NCI-H446 (cell line): ENCODE results near the gene MMADHC.

Experiments
- DNase-seq, 2 experiments: peaks; one replicate each; lab custom pipeline; 2025; lab: John Stamatoyannopoulos, UW

Gene MMADHC

DNA sequence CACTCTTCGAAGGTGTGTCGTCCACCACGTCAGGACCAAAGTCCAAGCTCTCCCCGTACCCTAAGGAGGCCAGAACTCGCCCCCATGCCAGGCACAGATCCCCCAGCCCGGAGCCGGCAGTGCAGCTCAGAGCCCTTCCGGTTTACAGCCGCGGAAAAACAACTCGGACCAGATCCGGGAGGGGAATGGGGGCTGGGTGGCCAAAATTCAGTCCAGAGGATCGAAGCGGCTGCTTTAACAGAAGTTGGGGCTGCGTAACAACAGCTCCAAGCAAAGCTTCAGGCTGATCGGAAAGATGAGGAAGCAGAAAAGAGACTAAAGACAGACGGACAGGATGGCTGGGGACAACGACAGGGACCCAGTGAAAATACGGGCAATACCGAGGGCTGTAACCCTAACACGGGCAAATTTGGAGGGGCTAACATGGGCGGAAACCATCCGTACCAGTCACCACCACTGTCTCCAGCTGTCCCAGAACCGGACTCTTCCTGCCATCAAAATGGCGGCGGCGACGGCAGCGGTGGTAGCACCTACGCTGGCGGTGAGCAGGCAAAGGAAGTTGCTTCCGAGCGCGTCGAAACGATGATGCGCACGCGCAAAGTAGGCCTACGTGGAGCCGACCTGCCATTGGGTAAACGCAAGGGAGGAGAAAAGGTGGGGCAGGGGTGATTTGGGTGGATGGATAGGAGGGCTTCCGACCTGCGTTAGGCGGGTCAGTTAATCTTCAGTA, at the start of gene MMADHC:
TSS of gene MMADHC (minus strand) at position 556 of the 730 bp plus-strand sequence. CDS start 678 bp downstream, outside the sequence.
- peak; percentile 92 to 96 for DNase-seq

DNA sequence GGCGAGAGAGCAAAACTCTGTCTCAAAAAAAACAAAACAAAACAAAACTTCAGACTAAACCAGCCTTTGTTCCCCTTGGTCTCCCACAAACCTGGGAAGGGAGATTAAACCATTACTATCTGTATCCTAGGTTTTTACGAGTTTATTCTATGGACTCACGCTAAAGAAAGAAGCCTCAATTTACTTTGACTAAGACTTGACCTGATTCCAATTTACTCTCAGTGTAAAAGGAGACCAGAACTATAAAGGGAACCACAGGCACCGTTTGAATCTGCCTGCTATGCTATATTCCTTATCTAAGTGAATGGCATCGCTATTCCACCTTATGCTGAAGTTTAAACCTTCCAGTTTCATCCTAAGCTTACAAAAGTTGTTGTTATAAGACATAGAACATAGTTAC, 46.5 kb upstream of the MMADHC start:
- DNase-seq = no peak

DNA sequence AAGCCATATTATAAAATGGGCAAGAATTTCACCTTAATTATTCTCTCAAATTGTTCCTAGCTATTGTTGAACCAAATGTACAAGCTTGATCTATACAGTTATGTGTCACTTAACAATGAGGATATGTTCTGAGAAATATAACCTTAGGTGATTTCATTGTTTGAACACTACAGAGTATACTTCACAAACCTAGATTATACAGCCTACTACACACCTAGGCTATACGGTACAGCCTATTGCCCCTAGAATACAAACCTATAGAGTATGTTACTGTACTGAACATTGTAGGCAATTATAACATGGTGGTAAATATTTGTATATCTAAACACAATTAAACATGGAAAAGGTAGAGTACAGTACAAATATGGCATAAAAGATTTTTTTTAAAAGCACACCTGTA, 42.9 kb upstream of the MMADHC start:
- DNase-seq = no peak

DNA sequence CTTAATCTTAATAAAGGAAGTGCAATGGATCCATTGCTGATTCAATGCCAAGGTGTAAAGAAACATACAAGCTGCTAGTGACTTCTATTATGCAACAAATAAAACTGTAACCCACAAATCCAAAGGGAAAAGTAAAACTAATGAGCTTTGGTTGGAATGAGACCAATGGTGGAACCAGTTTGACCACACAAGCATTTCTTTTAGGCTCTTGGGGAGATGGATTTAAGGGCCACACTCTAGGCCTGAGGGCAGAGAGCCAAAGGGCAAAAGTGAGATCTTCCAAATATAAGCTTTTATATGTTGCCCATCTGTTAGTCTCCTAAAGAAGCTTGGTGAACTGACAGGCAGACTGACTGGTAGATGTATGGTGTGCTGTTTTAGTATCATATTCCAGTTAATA, 41.5 kb upstream of the MMADHC start:
- peak in 1 of 2 experiments; percentile 36 for DNase-seq

DNA sequence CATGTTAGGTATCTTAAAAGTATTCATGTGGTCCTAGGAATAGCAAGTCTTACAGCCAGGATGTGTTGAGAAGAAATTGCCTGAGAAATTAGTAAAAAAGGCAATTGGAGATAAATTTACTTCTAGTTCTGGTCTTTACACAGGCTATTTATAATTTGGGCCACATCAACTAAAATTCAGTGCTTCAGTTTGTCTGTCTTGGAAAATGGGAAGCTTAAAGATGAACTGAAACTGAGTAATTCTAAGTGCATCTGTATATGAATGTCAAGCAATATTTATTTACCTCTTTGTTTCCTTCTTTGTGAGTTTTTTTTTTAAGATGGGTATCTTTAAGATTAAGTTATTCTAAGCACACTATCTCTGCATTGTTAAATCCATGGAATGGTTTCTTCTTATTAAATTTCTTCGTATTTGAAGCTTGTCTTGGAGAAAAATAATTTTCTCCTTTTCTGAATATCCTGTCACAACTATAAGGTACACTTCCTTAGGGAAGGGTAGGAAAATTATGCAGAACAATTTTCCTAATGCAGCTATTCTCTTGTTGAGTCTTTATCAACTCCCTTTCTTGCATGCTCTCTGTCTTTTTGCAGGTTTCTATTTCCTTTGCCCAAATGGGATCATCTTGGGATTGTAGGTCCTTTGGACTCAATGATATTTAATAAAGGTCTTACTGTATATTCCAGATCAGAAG, 39.7 kb upstream of the MMADHC start:
- no peak for DNase-seq

DNA sequence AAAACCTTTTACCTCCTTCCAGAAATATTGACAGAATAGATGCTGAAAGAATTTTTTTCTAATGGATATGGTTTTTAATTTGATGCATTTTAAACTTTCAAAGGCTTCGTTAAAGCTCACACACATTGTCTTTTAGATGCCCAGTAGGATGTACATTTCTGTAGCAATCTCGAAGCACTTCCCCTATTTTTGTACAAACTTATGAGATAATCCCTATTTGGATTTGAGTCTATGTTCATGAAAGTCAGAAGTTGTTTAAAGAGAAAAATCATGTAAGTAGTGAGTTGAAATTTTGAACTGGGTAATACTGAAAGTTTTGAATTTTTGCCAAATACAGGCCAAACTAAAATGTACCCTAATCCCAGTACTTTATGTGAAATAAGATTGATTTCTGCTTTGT, 38.1 kb upstream of the MMADHC start:
- no peak for DNase-seq

DNA sequence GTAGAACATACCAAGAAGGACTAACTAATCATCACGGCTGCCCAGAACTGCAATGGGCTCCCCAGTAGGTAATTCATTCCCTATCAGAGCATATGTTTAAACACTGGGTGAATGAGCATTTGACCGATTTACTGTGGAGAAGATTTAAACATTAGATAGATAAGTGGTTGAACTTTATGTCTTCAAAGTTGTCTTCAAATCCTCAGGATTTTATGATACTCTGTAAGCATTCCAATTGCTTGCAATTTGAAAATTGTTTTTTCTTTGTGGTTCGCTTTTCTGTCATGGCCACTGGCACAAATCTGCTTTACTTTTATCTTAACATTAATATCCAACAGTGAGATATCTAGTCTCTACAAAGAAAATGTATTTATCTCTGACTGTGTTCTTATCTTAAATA, 37.7 kb upstream of the MMADHC start:
- no peak for DNase-seq

DNA sequence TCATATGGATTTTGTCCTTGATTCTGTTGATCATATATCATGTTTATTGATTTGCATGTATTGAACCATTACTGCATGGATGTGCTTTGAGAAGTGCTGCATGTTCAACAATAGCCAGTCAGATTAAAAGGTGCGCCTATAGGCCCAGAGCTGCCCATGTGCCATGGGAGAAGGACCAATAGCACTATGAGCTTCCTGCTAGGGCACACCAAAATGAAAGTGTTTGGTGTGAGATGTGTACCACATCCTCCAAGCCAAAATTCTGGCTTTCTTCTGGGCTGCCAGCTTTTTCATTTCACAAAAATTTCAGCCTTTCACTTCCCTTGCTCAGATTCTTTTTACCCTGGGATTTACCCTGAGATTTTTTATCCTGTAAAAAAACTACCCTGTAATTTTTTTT, 34.8 kb upstream of the MMADHC start:
- no peak for DNase-seq

DNA sequence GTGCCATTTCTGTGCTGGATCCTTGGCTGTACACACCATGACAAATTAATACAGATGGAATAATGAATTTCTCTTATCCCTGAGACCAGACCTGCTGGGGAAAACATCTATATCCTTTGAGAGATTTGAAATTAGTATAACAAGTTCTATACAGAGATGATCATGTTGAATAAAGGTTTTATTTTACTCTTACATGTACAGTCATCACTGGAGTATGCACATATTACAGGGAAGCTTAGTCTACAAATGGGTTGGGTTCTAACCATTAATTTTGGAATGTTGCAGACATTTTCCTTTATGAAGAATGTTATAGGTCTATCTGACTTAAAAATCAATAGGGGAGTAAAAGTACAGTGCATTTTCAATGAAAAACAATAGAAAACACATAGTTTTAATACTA, 29.9 kb upstream of the MMADHC start:
- DNase-seq = no peak

DNA sequence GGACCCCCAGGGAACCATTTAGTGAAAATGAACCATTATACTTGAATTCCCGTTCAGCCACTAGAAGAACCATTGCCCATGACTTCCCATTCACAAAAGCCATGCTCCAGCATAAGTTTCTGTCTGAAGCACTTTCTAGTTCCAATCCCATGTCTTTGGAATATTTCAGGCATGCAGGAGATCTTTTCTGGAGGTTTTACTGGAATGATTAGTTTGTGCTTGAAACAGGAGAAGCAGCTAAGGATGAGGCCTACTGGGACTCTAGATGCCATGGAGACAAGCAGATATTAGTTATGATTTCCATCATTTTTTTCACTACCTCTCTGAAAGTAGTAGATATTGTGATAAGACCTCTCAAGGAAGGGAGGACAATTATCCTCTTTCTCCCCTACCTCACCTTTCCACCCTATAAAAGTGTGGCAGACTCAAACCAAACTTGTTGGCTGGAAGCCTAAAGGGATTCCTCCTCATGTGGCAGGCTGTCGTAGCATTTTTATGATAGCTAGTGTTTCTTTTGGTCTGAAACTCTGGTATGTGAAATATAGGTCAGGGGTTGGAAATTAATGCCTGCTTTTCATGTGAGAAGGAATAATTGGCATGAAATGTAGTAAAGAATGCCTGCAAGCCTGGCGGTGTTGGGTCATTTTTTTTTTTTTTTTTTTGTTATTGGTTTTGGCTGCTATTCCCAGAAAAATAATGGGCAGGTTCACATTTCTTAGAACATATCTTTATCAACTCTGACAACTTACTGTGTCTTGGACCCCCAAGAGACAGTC, 29.3 kb upstream of the MMADHC start:
- no peak for DNase-seq

DNA sequence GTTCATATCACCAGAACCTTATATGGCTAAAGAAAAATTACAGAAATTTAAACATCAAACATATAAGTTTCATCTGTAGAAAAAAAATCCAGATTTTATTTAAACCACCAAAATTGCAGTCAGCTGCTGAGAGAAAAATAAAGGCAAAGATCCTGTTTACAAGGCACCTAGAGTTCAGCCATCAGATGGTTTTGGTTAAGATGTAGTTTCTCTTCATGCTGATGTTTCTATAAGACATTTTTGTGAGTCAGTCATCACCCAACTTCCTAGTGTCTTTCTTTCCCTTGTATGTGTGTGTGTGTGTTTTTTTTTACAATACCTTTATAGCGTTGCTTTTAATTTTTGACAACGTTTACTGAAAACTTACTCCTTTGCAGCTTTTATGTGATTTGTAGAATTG, 26.1 kb upstream of the MMADHC start:
- DNase-seq = no peak

DNA sequence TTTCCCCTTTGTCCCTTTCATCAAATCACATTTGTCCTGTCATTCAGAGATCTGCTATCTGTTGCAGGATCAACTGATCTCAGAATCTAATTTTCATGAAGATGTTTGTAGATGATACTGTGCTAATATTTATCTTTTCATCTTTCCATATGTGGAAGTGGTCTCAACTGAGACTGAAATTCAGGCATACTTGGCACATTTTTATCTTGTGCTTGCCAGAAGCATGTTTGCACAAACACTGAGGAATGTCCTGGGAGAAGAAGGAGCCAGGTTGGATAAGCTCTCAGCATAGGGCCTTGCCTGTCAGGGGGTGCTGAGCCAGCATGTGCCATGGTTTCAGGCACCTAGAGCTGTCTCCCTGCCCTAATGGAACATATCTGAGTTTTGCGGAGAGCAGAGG, 24.5 kb upstream of the MMADHC start:
- peak in 1 of 2 experiments; percentile 72 for DNase-seq

DNA sequence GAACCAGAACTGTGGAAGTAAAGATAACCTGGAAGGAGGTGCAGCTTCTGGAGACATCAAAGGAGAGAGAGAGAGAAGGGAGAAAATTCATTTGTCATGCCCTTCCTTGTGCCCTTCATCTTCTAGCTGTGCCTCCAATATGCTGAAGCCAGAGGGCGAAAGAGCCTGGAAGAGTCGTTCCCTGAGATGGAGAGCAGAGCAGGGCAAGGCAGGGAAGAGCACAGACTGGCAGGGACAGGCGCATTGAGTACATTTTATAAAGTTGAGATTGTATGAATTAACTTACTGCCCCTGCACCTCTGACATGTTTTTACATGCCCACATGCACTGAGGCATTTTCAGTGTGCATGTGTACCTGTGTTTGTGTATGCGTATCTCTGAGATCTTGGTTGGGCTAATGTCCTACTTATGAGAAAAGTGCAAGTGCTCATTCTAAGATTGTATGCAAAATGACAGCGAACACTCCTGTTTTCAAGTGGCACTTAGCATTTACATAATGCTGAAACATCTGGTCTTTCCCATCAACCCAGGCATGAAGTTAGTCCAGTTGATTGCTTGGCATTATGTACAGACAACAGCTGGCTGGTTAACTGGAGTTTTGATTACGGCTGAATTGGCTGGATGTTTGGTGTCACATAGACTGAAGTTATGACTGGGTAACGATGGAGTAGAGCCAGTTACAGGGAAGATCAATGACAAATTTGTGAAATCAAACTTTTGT, 23.7 kb upstream of the MMADHC start:
- DNase-seq = peak; percentile 75 to 77

DNA sequence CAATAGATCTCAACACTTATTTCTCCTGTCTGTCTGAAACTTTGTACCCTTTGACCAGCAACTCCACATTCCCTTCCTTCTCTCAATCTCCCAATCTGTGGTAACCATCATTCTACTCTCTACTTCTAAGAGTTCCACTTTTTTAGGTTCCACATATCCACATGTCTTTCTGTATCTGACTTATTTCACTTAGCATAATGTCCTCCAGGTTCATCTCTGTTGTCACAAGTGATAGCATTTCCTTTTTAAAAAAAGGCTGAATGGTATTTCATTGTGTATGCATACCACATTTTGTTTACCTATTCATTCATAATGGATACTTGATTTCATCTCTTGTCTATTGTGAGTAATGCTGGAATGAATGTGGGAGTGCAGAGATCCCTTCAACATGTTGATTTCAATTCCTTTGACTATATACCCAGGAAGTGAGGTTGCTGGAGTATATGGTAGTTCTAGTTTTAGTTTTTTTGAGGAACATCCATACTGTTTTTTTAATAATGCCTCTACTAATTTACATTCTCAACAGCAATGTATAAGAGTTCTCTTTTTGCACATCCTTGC, 18.8 kb upstream of the MMADHC start:
- no peak for DNase-seq

DNA sequence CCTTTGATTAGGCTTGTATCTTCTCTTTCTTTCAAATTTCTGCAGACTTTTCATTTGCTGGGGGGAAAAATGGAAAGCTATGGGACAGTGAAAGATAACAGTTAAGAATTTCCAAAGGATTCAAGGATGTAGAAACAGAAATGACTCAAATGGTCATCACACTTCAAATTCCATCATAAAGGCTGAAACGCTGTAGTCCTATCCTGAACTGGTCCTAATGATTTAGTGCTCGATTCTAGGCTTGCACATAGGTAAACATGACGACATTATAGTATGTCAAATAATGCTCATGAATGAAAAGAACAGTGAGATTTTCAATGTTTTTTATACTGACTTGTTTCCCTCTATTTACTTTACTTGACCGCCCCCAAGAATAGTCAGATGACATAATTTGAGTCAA, 15.7 kb upstream of the MMADHC start:
- no peak for DNase-seq

DNA sequence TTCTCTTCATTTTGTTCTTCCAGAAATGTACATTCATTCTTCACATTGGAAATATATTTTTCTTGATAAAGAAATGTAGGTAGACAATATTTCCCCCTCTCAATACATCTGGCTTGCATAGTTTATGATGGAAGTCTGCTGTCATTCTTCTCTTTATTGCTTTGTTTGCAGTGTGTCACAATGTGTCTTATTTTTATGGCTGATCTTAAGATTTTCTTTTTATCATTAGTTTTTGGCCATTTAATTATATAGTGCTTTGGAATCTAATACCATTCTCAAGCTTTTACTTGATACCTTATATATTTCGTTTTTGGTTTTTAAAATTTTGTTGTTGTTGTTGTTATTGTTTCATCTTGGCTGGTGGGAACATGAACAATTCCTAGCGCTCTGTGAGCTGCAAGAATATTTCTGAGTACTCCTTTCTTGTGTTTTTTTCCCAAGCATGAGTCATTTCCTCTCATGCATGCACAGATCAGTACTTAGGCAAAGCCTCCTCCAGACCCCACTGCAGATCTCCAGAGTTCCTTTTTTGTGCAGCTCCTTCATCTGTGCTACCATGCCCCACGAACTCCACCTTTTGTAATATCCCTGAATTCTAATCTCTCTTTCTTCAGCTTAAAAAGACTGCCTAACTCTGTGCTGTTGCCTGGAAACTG, 13.7 kb upstream of the MMADHC start:
- no peak for DNase-seq

DNA sequence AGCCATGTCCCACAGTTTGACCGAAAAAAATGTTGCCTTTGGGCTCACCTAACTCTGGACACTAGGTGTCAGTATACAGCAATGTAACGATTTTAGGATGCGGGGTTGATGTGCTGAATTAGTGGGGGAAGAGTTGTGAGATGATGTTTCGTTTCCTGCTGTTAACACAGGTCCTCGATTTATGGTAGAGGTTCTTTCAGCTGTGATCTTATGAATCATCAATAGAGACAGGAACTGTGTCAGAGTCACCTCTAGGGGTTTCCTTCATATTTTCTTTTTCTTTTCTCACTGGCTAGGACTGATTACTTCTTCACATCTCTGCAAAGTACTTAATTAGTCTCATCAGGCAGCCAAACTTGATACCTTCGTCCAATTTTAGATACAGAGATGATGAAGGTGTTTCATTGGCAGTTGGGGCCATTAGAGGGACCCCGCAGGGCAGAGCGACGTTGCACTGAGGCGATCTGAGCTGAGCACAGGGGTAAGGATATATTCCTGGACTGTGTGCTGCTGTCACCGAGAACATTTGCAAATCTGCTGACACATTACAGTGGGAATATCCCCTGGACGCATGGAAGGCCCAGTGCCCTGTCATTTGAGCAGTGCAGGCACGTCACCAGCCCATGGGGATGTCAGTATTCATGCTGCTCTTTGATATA, 10.2 kb upstream of the MMADHC start:
- peak; percentile 29 to 75 for DNase-seq

DNA sequence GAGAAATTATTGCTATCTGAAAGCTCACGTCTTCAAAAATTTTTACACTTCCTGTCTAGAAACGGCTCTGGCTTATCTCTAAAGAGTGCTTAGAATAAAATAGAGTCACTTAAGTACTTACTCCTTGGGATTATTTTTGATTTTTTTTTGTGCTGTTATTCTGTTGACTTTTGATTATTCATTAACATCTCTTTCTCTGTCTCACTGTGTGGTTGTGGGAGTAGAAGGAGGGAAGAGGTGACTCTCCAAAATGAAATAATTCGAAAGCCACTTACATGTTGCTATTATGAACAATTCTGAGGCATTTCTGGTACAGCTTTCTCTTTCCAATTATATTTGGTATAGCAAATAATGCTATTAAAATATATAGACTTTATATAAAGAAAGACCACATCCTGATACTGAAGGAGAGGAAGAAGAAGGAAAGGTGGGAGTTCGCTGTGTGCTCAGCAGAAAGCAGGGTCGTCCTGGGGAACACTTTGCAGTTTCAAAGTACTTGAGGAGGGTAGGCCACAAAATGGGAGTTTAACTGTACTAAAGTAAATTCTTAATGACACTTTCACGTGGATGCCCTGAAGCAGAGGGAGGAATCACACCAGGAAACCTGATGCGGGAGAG, 9.6 kb upstream of the MMADHC start:
- DNase-seq = no peak

DNA sequence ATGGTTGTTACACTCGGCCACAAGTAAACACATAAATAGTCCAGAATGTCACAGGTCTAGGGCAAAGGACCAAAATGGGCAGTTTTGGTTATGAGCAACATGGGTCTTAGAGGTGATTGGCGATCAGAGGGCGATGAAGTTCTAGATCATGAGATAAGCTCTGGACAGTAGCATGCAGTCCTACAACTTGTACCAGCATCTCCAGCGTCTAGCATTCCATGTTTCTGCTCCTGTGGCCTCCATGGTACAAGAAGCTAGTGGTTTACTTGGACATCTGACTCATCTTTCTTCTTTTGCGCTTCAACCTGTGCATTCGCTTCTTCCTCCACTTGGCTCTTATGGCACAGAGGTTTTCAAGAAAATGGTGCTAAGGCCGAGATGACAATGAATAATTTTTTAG, 8.9 kb upstream of the MMADHC start:
- DNase-seq = no peak
